GM12872 (cell line): ENCODE measurements around the gene TSPAN17.

Experiments used
- TF ChIP-seq, protein P1 (sequence below): IDR thresholded peaks from 3 replicates; pipeline ENCODE4 v1.5.1; 2011; ENCODE audit warnings: low read depth, mild to moderate bottlenecking, low read length, moderate library complexity; ENCODE audit not compliant: insufficient read depth

TSPAN17 gene

DNA sequence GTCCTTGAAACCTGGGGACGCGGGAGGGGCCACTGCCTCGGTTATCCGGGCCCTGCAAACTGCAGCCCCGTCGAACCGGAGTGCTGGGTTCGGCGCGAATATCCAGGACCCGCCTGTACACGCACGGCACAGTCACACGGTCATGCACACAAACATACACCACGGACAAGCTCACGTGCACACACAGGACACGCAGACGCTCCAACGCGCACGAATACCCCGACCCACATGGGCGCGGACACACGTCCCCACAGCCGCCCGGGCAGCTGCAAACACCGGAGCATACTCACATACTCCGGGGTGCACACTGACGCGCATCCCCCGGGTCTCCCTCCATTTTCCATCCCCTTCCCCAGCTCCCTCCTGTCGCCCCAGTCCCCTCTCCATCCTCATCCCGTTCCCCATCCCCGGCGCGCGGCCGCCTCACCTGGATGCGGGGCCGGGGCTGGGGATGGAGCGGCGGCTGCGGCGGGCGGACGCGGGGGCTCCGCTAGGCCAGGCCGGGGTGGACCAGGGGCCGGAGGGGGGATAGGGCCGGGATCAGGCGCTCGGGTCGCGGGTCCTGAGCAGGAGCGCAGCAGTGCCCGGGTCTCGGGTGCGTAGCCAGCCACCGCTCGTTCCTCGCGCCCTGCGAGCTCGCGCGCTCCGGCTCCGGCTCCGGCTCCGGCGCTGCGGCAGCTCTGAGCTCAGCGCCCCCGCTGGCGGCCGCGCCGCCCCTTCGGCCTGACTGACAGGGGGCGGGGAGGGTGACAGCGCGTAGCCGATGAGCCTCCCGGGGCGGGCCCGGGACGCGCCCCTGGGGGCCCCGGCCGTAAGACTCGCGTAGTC lies 17.2 kb upstream of the TSPAN17 start, which contains the start of the genes EIF4E1B and SNCB:
EIF4E1B (plus strand) TSS at position 823 of the 828 bp plus-strand sequence. CDS start 12,113 bp downstream, outside the sequence.
SNCB (minus strand) TSS at position 682 of the 828 bp plus-strand sequence. CDS start 880 bp downstream, outside the sequence.
- TF ChIP-seq, protein P1, sequence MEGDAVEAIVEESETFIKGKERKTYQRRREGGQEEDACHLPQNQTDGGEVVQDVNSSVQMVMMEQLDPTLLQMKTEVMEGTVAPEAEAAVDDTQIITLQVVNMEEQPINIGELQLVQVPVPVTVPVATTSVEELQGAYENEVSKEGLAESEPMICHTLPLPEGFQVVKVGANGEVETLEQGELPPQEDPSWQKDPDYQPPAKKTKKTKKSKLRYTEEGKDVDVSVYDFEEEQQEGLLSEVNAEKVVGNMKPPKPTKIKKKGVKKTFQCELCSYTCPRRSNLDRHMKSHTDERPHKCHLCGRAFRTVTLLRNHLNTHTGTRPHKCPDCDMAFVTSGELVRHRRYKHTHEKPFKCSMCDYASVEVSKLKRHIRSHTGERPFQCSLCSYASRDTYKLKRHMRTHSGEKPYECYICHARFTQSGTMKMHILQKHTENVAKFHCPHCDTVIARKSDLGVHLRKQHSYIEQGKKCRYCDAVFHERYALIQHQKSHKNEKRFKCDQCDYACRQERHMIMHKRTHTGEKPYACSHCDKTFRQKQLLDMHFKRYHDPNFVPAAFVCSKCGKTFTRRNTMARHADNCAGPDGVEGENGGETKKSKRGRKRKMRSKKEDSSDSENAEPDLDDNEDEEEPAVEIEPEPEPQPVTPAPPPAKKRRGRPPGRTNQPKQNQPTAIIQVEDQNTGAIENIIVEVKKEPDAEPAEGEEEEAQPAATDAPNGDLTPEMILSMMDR = no peak

DNA sequence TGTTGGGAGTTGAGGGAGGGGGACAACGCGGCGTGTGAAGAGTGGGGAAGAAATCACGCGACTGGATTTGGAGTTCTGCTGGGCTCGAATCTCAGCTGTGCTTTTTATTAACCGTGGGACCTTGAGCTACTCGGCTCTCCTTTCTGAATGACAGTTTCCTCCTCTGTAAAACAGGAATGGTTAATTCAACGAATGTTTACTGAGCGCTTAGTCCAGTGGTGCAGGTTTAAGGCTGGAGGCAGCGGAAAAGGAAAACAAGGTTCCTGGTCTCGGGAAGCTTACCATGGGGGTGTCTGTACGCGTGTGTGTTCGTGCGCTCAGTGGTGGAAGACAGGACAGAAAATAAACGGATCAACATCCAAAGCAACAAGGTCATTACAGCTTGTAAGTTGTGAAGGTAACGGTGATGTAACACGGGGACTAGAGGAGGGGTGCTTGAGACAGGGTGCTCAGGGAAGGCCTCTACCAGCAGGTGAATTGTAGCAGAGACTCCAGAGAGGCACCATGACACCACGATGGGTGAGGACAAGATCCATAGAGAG lies 16.5 kb upstream of the TSPAN17 start:
- TF ChIP-seq, protein P1 = no peak

DNA sequence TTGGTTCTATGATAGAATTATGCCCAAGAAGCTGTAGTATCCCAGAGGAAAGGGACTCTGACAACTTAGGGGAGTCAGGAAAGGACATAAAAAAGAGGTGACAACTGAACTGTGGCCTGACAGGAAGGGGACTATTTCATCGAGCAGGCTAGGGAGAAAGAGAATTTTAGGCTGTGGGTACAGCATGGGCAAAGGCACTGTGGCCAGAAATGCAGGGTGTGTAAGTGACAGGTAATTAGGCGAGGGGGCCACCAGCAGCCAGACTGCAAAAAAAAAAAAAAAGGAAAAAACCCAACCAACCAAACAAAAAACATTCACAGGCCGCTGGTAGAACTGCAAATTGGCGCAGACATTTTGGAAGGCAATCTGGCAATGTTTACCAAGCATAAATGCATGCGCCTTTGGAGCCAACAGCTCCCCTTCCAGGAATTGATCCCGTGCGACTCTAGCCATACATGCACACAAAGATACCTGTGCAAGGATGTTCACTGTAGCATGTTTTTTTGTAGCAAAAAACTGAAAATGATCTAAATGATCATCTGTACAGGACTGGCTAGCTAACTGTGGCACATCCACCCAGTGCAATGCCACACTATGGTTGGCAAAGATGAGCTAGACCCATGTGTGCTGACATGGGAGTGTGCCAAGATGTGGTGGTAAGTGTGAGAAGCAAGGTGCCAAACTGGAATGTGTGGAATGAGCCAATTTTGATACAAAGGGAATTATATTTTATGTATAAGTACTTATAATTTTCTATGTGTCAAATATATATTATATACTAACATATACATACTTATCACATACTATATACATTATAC lies 15.7 kb upstream of the TSPAN17 start:
- TF ChIP-seq, protein P1 = no peak

DNA sequence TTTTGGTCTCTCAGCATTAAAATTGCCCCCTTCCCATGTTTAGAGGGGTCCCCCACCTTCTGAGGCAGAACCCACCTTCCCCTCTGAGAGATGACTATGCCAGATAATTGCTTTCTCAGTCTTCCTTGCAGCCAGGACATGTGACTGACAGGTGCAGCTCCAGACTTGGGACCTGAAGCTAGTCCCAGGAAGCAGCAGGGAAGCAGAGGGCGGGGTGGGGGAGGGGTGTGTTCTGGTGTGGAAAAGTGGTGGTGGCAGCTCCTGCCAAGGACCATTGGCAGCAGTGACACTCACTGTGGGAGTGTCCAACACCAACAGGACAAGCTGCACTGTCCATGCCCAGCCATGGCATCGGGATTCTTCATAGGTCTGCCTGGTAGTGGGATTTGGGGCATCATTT lies 14.5 kb upstream of the TSPAN17 start:
- TF ChIP-seq, protein P1 = no peak

DNA sequence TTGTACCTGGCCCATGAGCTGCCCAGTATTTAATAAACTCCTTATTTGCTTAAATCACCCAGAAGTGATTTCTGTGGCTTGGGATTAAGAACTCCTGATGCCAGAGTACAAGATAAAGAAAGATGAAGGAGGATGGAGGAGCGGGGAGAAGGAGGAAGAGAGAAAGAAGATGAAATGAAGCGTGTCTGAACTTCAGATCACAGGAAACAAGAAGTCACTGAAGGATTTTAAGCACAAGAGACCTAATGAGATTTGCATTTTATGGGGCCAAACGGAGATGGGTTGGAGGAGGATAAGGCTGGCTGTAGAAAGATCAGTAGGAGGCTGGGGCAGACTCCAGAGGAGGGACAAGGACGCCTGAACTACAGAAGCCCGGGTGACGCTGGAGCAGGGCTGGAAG lies 13.7 kb upstream of the TSPAN17 start:
- TF ChIP-seq, protein P1 = no peak

DNA sequence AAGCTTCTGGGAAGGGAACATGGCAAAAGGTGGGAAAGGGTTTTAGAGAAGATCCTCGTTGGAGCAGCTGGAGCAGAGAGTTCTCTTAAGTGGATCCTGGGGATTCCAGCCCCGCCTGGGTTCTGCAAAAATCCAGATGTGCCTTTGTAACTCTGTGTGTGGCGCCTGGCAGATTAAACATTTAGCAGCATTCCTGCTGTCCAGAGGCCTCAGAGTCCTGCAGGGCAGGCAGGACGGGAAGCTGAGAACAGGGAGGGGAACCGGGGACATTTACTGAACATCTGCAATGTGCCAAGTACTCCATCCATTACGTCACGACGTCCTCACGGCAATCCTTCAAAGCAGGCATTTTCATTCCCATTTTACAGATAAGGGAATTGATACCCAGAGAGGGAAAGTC lies 10.9 kb upstream of the TSPAN17 start:
- TF ChIP-seq, protein P1 = no peak

DNA sequence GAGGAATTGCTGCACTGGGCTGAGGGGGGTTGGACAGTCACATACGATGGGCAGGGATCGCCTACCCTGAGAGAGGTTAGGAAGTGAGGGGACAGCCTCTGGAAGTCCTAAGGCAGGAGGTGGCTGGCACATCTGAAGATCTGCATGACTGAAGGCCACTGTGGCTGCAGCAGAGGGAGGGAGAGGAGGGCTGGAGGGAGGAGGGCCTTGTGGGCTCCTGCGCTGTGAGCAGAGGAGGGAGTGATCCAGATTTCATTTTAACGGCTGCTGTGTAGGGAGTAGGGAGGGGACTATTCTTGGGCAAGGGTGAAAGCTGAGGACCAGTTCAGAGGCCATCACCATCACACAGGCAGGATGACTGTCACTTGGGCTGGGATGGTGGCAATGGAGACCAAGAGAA lies 9.7 kb upstream of the TSPAN17 start:
- TF ChIP-seq, protein P1 = no peak
